AG09319 (cell line): ENCODE measurements around the gene GLT6D1.

Experiments used
- DNase-seq: peaks from one replicate; pipeline ENCODE4 v3.0.0-alpha.2; 2010; ENCODE audit warnings: low read depth; ENCODE audit errors: extremely low read depth
- CTCF ChIP-seq: IDR thresholded peaks from 2 replicates; pipeline ENCODE4 v1.5.1; 2011; ENCODE audit warnings: low read depth, mild to moderate bottlenecking, inconsistent platforms, low read length, moderate library complexity

GLT6D1 gene

GRCh38 chr9:135592625-135593024 is 46.7 kb downstream of the GLT6D1 start:
- DNase-seq: no peak
- TF ChIP-seq CTCF: no peak

GRCh38 chr9:135592331-135592590 is 47.1 kb downstream of the GLT6D1 start:
- TF ChIP-seq CTCF: no peak
- DNase-seq: no peak

GRCh38 chr9:135591506-135592330 is 47.6 kb downstream of the GLT6D1 start:
- no peak for DNase-seq
- no peak for TF ChIP-seq CTCF

GRCh38 chr9:135590486-135591079 is 48.8 kb downstream of the GLT6D1 start:
- TF ChIP-seq CTCF: no peak
- DNase-seq: no peak

- DNase-seq: no peak
- no peak for TF ChIP-seq CTCF
These were observed 49.5 kb downstream of the GLT6D1 start for GRCh38 chr9:135589596-135590485.

GRCh38 chr9:135588886-135589595 is 50.3 kb downstream of the GLT6D1 start:
- no peak for TF ChIP-seq CTCF
- no peak for DNase-seq
